Activated CD8-positive, alpha-beta T cell treated with anti-CD3 and anti-CD28 coated beads for 36 hours (primary cell): ENCODE data around the gene HSBP1L1. TPM values are rescaled to one million over a fixed set of nuclear protein-coding genes. Genes with fewer than 3 reads are reported as not detected.

Source experiments
- ATAC-seq: fragments of 200-7000 bp; cut with Tn5 transposase; one replicate; pipeline ENCODE4 v1.10.0; 2021; ENCODE audit warnings: mild to moderate bottlenecking, moderate library complexity
- CTCF ChIA-PET: fragments of 350-600 bp; sonication (Branson Sonifier 250); formaldehyde crosslinking; loops from one replicate; lab custom pipeline; 2021; ENCODE audit warnings: antibody characterized with exemption; lab: Charles Lee
- POLR2A ChIA-PET: fragments of 350-600 bp; sonication (Branson Sonifier 250); formaldehyde crosslinking; loops from one replicate; lab custom pipeline; 2021; ENCODE audit warnings: antibody characterized with exemption; lab: Charles Lee
- DNase-seq: peaks from one replicate; pipeline ENCODE4 v3.0.0-alpha.2; 2020
- H3K27ac Mint-ChIP-seq: one replicate; pipeline ENCODE4 v1.8.0; 2021; ENCODE audit warnings: mild to moderate bottlenecking, mixed read lengths
- H3K27me3 Mint-ChIP-seq: one replicate; pipeline ENCODE4 v1.8.0; 2021; ENCODE audit warnings: mixed read lengths
- H3K36me3 Mint-ChIP-seq: one replicate; pipeline ENCODE4 v1.8.0; 2021; ENCODE audit warnings: low read depth, mixed read lengths
- H3K4me1 Mint-ChIP-seq: one replicate; pipeline ENCODE4 v1.8.0; 2021; ENCODE audit warnings: low read depth, mixed read lengths
- H3K4me3 Mint-ChIP-seq: one replicate; pipeline ENCODE4 v1.8.0; 2021; ENCODE audit warnings: mild to moderate bottlenecking, moderate library complexity, mixed read lengths
- H3K9me3 Mint-ChIP-seq: one replicate; pipeline ENCODE4 v1.8.0; 2021; ENCODE audit warnings: mixed read lengths
- CTCF ChIP-seq: fragments of 200-600 bp; IDR thresholded peaks from one replicate; pipeline ENCODE4 v1.8.0; 2022; ENCODE audit warnings: antibody characterized with exemption, mild to moderate bottlenecking
- intact Hi-C: fragments of 100-400 bp; cut with micrococcal nuclease; formaldehyde crosslinking; loops from one replicate; pipeline ENCODE4 v1.10.0; 2022
- total RNA-seq, 2 experiments: library from RNA; stranded (reverse); gene quantifications; one replicate each; pipeline ENCODE4 v1.2.3, GENCODE V29; 2021

HSBP1L1 gene
- total RNA-seq, 2 experiments from 2014 or later = 5.1 TPM

GRCh38 chr18:79951545-79952455 lies 12.6 kb upstream of the HSBP1L1 start, which contains the start of gene SLC66A2:
Gene SLC66A2 (minus strand): TSS chr18:79951653. CDS start chr18:79950926, 727 bp downstream.
- peak; percentile 93 for DNase-seq
- peaks cover 28% of the 10 kb centered on the region for H3K4me1 Mint-ChIP-seq
- H3K36me3 Mint-ChIP-seq = peaks cover 11% of the 10 kb centered on the region
- no peaks in the 10 kb centered on the region for H3K27me3 Mint-ChIP-seq
- ChIA-PET CTCF (interaction anchor here (1.1 to 2.0 kb wide), 4 partner anchors 12 to 83 kb away, joined by 3 to 6 read pairs (median 4); partner anchors contain the start of gene RBFA), POLR2A (interaction anchor here (0.8 to 2.2 kb wide), 4 partner anchors 10 to 35 kb away, joined by 3 to 7 read pairs (median 5); no protein-coding TSS in a partner anchor)
- H3K4me3 Mint-ChIP-seq = peak within 1 kb of the TSS; percentile 73
- peak; percentile 89 for ATAC-seq
- H3K9me3 Mint-ChIP-seq = no peaks in the 10 kb centered on the region
- intact Hi-C loops = no loop called here
- TF ChIP-seq CTCF = no peak
- H3K27ac Mint-ChIP-seq = peak within 1 kb of the TSS; percentile 66

- Mint-ChIP-seq H3K4me3 (no peak overlapping the region), H3K27ac (no peak overlapping the region), H3K36me3 (peaks cover 11% of the 10 kb centered on the region), H3K4me1 (peaks cover 25% of the 10 kb centered on the region), H3K27me3 (no peaks in the 10 kb centered on the region), H3K9me3 (no peaks in the 10 kb centered on the region)
- ChIA-PET POLR2A (interaction anchor here (1.1 to 2.0 kb wide), 3 partner anchors 9 to 35 kb away, joined by 3 to 7 read pairs (median 4); no protein-coding TSS in a partner anchor), CTCF (interaction anchor here (1.3 to 2.0 kb wide), 3 partner anchors 11 to 37 kb away, joined by 3 to 6 read pairs (median 4); no protein-coding TSS in a partner anchor)
- intact Hi-C loops = no loop called here
- TF ChIP-seq CTCF = no peak
- no peak for DNase-seq
- ATAC-seq = no peak
These were observed 11.9 kb upstream of the HSBP1L1 start for GRCh38 chr18:79952456-79952995.

- intact Hi-C loops = no loop called here
- no peak for DNase-seq
- CTCF ChIA-PET = interaction anchor here (1.1 kb wide), 1 partner anchor 13 kb away, joined by 3 read pairs; no protein-coding TSS in a partner anchor
These were observed 11.4 kb upstream of the HSBP1L1 start for GRCh38 chr18:79952996-79953559.

GRCh38 chr18:79953971-79954651 lies 10.3 kb upstream of the HSBP1L1 start:
- ChIA-PET POLR2A (interaction anchor here (1.3 to 1.8 kb wide), 2 partner anchors 9 to 34 kb away, joined by 3 to 6 read pairs; no protein-coding TSS in a partner anchor), CTCF (interaction anchor here (1.0 to 1.1 kb wide), 2 partner anchors 12 to 203 kb away, joined by 3 read pairs; no protein-coding TSS in a partner anchor)
- intact Hi-C loops = no loop called here
- no peak overlapping the region for H3K4me3 Mint-ChIP-seq
- H3K27ac Mint-ChIP-seq = no peak overlapping the region
- DNase-seq (peak; percentile 67), ATAC-seq (peak; percentile 25)
- peaks cover 18% of the 10 kb centered on the region for H3K4me1 Mint-ChIP-seq
- H3K9me3 Mint-ChIP-seq = no peaks in the 10 kb centered on the region
- TF ChIP-seq CTCF = no peak
- H3K27me3 Mint-ChIP-seq = no peaks in the 10 kb centered on the region
- H3K36me3 Mint-ChIP-seq = peaks cover 6% of the 10 kb centered on the region

More at GRCh38 chr18:79952996-79953559, 11.4 kb upstream of the HSBP1L1 start:
- H3K27ac Mint-ChIP-seq = no peak overlapping the region
- POLR2A ChIA-PET = interaction anchor here (1.3 kb wide), 1 partner anchor 35 kb away, joined by 3 read pairs; no protein-coding TSS in a partner anchor
- no peak overlapping the region for H3K4me3 Mint-ChIP-seq
- ATAC-seq = no peak
- no peaks in the 10 kb centered on the region for H3K9me3 Mint-ChIP-seq
- H3K27me3 Mint-ChIP-seq = no peaks in the 10 kb centered on the region
- H3K4me1 Mint-ChIP-seq = peaks cover 23% of the 10 kb centered on the region
- peaks cover 11% of the 10 kb centered on the region for H3K36me3 Mint-ChIP-seq
- TF ChIP-seq CTCF = no peak
